DOHH2 (cell line): ENCODE measurements around the gene GATA5.

Source experiments
- EZH2phosphoT487 ChIP-seq: fragments of 200-600 bp; sonication (generic); IDR thresholded peaks from 2 replicates; pipeline ENCODE4 v1.6.1; 2017; ENCODE audit warnings: borderline replicate concordance, mild to moderate bottlenecking, antibody characterized with exemption, low read length, moderate library complexity, mixed read lengths
- TF ChIP-seq, protein P1 (sequence below): fragments of 200-600 bp; sonication (generic); IDR thresholded peaks from one replicate; pipeline ENCODE4 v1.5.1; 2014; ENCODE audit warnings: antibody characterized with exemption, mild to moderate bottlenecking, low read depth, low read length; ENCODE audit not compliant: poor library complexity, severe bottlenecking

DNA sequence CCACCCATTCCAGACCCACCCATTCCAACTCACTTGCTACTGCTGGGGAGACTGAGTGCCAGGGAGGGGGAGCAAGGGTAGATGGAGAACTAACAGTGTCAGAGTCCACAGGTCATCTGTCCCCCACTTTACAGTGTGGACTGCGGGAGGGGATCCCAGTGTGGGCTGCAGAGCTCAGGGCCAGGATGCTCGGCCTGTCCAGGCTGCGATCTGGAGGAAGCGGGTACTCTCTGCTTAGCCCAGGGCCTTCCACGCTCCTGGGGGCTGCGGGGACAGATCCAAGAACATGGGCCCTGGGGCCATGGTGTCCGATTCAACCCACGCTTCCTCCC is 14.1 kb upstream of the GATA5 start:
- TF ChIP-seq, protein P1, sequence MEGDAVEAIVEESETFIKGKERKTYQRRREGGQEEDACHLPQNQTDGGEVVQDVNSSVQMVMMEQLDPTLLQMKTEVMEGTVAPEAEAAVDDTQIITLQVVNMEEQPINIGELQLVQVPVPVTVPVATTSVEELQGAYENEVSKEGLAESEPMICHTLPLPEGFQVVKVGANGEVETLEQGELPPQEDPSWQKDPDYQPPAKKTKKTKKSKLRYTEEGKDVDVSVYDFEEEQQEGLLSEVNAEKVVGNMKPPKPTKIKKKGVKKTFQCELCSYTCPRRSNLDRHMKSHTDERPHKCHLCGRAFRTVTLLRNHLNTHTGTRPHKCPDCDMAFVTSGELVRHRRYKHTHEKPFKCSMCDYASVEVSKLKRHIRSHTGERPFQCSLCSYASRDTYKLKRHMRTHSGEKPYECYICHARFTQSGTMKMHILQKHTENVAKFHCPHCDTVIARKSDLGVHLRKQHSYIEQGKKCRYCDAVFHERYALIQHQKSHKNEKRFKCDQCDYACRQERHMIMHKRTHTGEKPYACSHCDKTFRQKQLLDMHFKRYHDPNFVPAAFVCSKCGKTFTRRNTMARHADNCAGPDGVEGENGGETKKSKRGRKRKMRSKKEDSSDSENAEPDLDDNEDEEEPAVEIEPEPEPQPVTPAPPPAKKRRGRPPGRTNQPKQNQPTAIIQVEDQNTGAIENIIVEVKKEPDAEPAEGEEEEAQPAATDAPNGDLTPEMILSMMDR = no peak
- TF ChIP-seq EZH2phosphoT487 = no peak
